WTC11 (cell line): ENCODE data around the gene DUSP5. TPM values are rescaled to one million over a fixed set of nuclear protein-coding genes. Genes with fewer than 3 reads are reported as not detected.

Experiments
- ATAC-seq: fragments of 200-7000 bp; cut with Tn5 transposase; 2 replicates; pipeline ENCODE4 v1.10.0; 2021; ENCODE audit warnings: mild to moderate bottlenecking, moderate library complexity
- CTCF ChIA-PET: fragments of 300-600 bp; sonication (Branson Sonifier 250); formaldehyde crosslinking; loops from one replicate; lab custom pipeline; 2021; ENCODE audit warnings: antibody characterized with exemption; lab: Charles Lee
- POLR2A ChIA-PET: fragments of 350-600 bp; sonication (Branson Sonifier 250); formaldehyde crosslinking; loops from one replicate; lab custom pipeline; 2021; ENCODE audit warnings: antibody characterized with exemption; lab: Charles Lee
- DNase-seq: peaks from one replicate; pipeline ENCODE4 v3.0.0; 2021; ENCODE audit warnings: low spot score
- H3K27ac Mint-ChIP-seq: 2 replicates; pipeline ENCODE4 v1.8.0; 2021; ENCODE audit warnings: mixed read lengths
- H3K27me3 Mint-ChIP-seq: 2 replicates; pipeline ENCODE4 v1.8.0; 2021; ENCODE audit warnings: low read depth, mild to moderate bottlenecking, moderate library complexity, mixed read lengths
- H3K36me3 Mint-ChIP-seq: 2 replicates; pipeline ENCODE4 v1.8.0; 2021; ENCODE audit warnings: mixed read lengths
- H3K4me1 Mint-ChIP-seq: 2 replicates; pipeline ENCODE4 v1.8.0; 2022; ENCODE audit warnings: mixed read lengths
- H3K4me3 Mint-ChIP-seq: 2 replicates; pipeline ENCODE4 v1.8.0; 2021; ENCODE audit warnings: mild to moderate bottlenecking, moderate library complexity, mixed read lengths
- H3K9me3 Mint-ChIP-seq: 2 replicates; pipeline ENCODE4 v1.8.0; 2021; ENCODE audit warnings: mixed read lengths
- EMX1 ChIP-seq: fragments of 250-450 bp; sonication (Bioruptor Pico); IDR thresholded peaks from 2 replicates; pipeline ENCODE4 v1.8.0; 2021; ENCODE audit warnings: mild to moderate bottlenecking
- ETV6 ChIP-seq: sonication (generic); formaldehyde crosslinking; IDR thresholded peaks from 2 replicates; pipeline ENCODE4 v1.8.1; 2022; ENCODE audit warnings: mild to moderate bottlenecking, missing genetic modification reagents
- FOXP4 ChIP-seq: sonication (generic); formaldehyde crosslinking; IDR thresholded peaks from 2 replicates; pipeline ENCODE4 v1.8.0; 2022; ENCODE audit warnings: mild to moderate bottlenecking, missing genetic modification reagents
- GABPB1 ChIP-seq: sonication (generic); formaldehyde crosslinking; IDR thresholded peaks from 2 replicates; pipeline ENCODE4 v1.8.1; 2023; ENCODE audit warnings: mild to moderate bottlenecking, missing genetic modification reagents
- GRHL2 ChIP-seq: fragments of 250-450 bp; sonication (Bioruptor Pico); IDR thresholded peaks from 2 replicates; pipeline ENCODE4 v1.8.0; 2022; ENCODE audit warnings: mild to moderate bottlenecking, moderate library complexity; ENCODE audit not compliant: insufficient replicate concordance, severe bottlenecking
- GTF2I ChIP-seq: fragments of 250-450 bp; sonication (Bioruptor Pico); conservative IDR thresholded peaks from 2 replicates; pipeline ENCODE4 v1.4.0; 2021; ENCODE audit warnings: mild to moderate bottlenecking
- IRF2 ChIP-seq: sonication (generic); formaldehyde crosslinking; IDR thresholded peaks from 2 replicates; pipeline ENCODE4 v1.8.0; 2022; ENCODE audit warnings: low read depth, missing genetic modification reagents, borderline replicate concordance
- JUN ChIP-seq: sonication (generic); formaldehyde crosslinking; IDR thresholded peaks from 2 replicates; pipeline ENCODE4 v1.8.0; 2023; ENCODE audit warnings: mild to moderate bottlenecking, missing genetic modification reagents
- MYBL2 ChIP-seq: sonication (generic); formaldehyde crosslinking; IDR thresholded peaks from 2 replicates; pipeline ENCODE4 v1.8.1; 2023; ENCODE audit warnings: mild to moderate bottlenecking, moderate library complexity, missing genetic modification reagents
- NR1H2 ChIP-seq: sonication (generic); formaldehyde crosslinking; IDR thresholded peaks from 2 replicates; pipeline ENCODE4 v1.9.0; 2021; ENCODE audit warnings: mild to moderate bottlenecking, moderate library complexity, missing genetic modification reagents
- OVOL2 ChIP-seq: fragments of 250-450 bp; sonication (Bioruptor Pico); IDR thresholded peaks from 2 replicates; pipeline ENCODE4 v1.9.0; 2021; ENCODE audit warnings: mild to moderate bottlenecking, borderline replicate concordance
- RELA ChIP-seq: sonication (generic); formaldehyde crosslinking; IDR thresholded peaks from 2 replicates; pipeline ENCODE4 v1.8.1; 2022; ENCODE audit warnings: missing genetic modification reagents, mild to moderate bottlenecking, borderline replicate concordance
- ZBTB21 ChIP-seq: sonication (generic); formaldehyde crosslinking; IDR thresholded peaks from 2 replicates; pipeline ENCODE4 v1.8.1; 2023; ENCODE audit warnings: mild to moderate bottlenecking, missing genetic modification reagents, borderline replicate concordance
- ZNF317 ChIP-seq: sonication (generic); formaldehyde crosslinking; IDR thresholded peaks from 2 replicates; pipeline ENCODE4 v1.8.1; 2023; ENCODE audit warnings: low read depth, mild to moderate bottlenecking, moderate library complexity, missing genetic modification reagents, borderline replicate concordance
- ZNF396 ChIP-seq: fragments of 250-450 bp; sonication (Bioruptor Pico); IDR thresholded peaks from 2 replicates; pipeline ENCODE4 v1.8.0; 2021; ENCODE audit warnings: mild to moderate bottlenecking, moderate library complexity, borderline replicate concordance
- ZNF416 ChIP-seq: fragments of 250-450 bp; sonication (Bioruptor Pico); IDR thresholded peaks from 2 replicates; pipeline ENCODE4 v1.9.0; 2021; ENCODE audit warnings: mild to moderate bottlenecking, inconsistent platforms
- ZNF671 ChIP-seq: fragments of 250-450 bp; sonication (Bioruptor Pico); IDR thresholded peaks from 2 replicates; pipeline ENCODE4 v1.8.0; 2021; ENCODE audit warnings: mild to moderate bottlenecking
- total RNA-seq: library from RNA; stranded (reverse); gene quantifications from 3 replicates; pipeline ENCODE4 v1.2.3, GENCODE V29; 2021
- TF ChIP-seq, protein P1 (sequence below): fragments of 250-450 bp; sonication (Bioruptor Pico); IDR thresholded peaks from 2 replicates; pipeline ENCODE4 v1.9.0; 2021; ENCODE audit warnings: mild to moderate bottlenecking, borderline replicate concordance
- TF ChIP-seq, protein P2 (sequence below): sonication (generic); formaldehyde crosslinking; IDR thresholded peaks from 2 replicates; pipeline ENCODE4 v1.8.1; 2022; ENCODE audit warnings: mild to moderate bottlenecking, moderate library complexity, missing genetic modification reagents

The DUSP5 gene
- total RNA-seq, 1 experiment from 2014 or later, result 55.1 TPM

GRCh38 chr10:110506448-110506847 lies 8.7 kb downstream of the DUSP5 start:
- H3K36me3 Mint-ChIP-seq, result peaks cover 91% of the 10 kb centered on the region
- H3K4me1 Mint-ChIP-seq, result peaks cover 40% of the 10 kb centered on the region
- DNase-seq (no peak), ATAC-seq (no peak)
- H3K9me3 Mint-ChIP-seq, result no peaks in the 10 kb centered on the region
- CTCF ChIA-PET, result no interaction called here
- H3K4me3 Mint-ChIP-seq, result no peak overlapping the region
- TF ChIP-seq GRHL2 (no peak), IRF2 (no peak)
- no peak overlapping the region for H3K27ac Mint-ChIP-seq
- POLR2A ChIA-PET, result no interaction called here
- no peaks in the 10 kb centered on the region for H3K27me3 Mint-ChIP-seq

DNA sequence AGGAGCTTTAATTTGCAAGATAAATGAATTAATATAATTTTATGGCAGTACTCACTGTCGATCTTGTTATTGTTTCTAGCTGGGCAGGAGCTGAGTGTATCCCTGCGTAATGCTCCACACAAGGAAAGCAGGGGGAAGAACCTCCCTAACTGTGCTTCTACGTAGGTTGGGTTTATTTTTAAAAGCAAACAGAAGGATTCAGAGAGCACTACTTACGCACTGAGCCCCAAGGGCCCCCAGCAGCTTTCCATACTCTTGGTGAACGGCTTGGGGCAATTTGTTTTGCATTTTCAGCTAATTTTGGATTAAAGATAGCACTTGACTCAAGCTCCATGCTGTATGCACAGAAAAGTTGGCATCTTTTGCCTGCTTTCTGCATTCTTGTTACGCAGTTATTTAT lies 9.6 kb downstream of the DUSP5 start:
- Mint-ChIP-seq H3K9me3 (no peaks in the 10 kb centered on the region), H3K4me1 (peaks cover 31% of the 10 kb centered on the region), H3K27me3 (no peaks in the 10 kb centered on the region), H3K36me3 (peaks cover 98% of the 10 kb centered on the region), H3K4me3 (no peak overlapping the region), H3K27ac (no peak overlapping the region)
- ChIA-PET CTCF (no interaction called here), POLR2A (no interaction called here)
- DNase-seq, result no peak
- no peak for ATAC-seq
- TF ChIP-seq IRF2 (no peak), JUN (CRISPR knock-in tag) (no peak), ZNF416 (CRISPR knock-in tag) (no peak), ZBTB21 (CRISPR knock-in tag) (no peak), FOXP4 (no peak), GABPB1 (CRISPR knock-in tag) (no peak), ETV6 (no peak), NR1H2 (CRISPR knock-in tag) (no peak), OVOL2 (CRISPR knock-in tag) (no peak), GTF2I (CRISPR knock-in tag) (no peak), EMX1 (CRISPR knock-in tag) (no peak), ZNF396 (CRISPR knock-in tag) (no peak), ZNF671 (CRISPR knock-in tag) (no peak), ZNF317 (CRISPR knock-in tag) (no peak), MYBL2 (CRISPR knock-in tag) (no peak), RELA (CRISPR knock-in tag) (no peak)
- TF ChIP-seq, protein P1, sequence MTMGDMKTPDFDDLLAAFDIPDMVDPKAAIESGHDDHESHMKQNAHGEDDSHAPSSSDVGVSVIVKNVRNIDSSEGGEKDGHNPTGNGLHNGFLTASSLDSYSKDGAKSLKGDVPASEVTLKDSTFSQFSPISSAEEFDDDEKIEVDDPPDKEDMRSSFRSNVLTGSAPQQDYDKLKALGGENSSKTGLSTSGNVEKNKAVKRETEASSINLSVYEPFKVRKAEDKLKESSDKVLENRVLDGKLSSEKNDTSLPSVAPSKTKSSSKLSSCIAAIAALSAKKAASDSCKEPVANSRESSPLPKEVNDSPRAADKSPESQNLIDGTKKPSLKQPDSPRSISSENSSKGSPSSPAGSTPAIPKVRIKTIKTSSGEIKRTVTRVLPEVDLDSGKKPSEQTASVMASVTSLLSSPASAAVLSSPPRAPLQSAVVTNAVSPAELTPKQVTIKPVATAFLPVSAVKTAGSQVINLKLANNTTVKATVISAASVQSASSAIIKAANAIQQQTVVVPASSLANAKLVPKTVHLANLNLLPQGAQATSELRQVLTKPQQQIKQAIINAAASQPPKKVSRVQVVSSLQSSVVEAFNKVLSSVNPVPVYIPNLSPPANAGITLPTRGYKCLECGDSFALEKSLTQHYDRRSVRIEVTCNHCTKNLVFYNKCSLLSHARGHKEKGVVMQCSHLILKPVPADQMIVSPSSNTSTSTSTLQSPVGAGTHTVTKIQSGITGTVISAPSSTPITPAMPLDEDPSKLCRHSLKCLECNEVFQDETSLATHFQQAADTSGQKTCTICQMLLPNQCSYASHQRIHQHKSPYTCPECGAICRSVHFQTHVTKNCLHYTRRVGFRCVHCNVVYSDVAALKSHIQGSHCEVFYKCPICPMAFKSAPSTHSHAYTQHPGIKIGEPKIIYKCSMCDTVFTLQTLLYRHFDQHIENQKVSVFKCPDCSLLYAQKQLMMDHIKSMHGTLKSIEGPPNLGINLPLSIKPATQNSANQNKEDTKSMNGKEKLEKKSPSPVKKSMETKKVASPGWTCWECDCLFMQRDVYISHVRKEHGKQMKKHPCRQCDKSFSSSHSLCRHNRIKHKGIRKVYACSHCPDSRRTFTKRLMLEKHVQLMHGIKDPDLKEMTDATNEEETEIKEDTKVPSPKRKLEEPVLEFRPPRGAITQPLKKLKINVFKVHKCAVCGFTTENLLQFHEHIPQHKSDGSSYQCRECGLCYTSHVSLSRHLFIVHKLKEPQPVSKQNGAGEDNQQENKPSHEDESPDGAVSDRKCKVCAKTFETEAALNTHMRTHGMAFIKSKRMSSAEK, result no peak
- TF ChIP-seq, protein P2, sequence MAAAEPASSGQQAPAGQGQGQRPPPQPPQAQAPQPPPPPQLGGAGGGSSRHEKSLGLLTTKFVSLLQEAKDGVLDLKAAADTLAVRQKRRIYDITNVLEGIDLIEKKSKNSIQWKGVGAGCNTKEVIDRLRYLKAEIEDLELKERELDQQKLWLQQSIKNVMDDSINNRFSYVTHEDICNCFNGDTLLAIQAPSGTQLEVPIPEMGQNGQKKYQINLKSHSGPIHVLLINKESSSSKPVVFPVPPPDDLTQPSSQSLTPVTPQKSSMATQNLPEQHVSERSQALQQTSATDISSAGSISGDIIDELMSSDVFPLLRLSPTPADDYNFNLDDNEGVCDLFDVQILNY (CRISPR knock-in tag), result no peak
